Activated naive CD4-positive, alpha-beta T cell treated with anti-CD3 and anti-CD28 coated beads, Interleukin-2, amount 10 ng/mL, durations not matched to agents 7 days and 5 days (primary cell): ENCODE results near the gene ARHGEF28.

ENCODE experiments used
- CTCF ChIA-PET: fragments of 350-600 bp; sonication (Branson Sonifier 250); formaldehyde crosslinking; loops from one replicate; lab custom pipeline; 2021; ENCODE audit warnings: antibody characterized with exemption; lab: Charles Lee
- DNase-seq: peaks from one replicate; pipeline ENCODE4 v3.0.0-alpha.2; 2020
- H3K27ac Mint-ChIP-seq: one replicate; pipeline ENCODE4 v1.8.0; 2021; ENCODE audit warnings: mild to moderate bottlenecking, moderate library complexity, mixed read lengths
- H3K27me3 Mint-ChIP-seq: one replicate; pipeline ENCODE4 v1.8.0; 2021; ENCODE audit warnings: mild to moderate bottlenecking, mixed read lengths
- H3K36me3 Mint-ChIP-seq: one replicate; pipeline ENCODE4 v1.8.0; 2021; ENCODE audit warnings: mixed read lengths
- H3K4me1 Mint-ChIP-seq: one replicate; pipeline ENCODE4 v1.8.0; 2021; ENCODE audit warnings: mixed read lengths
- H3K4me3 Mint-ChIP-seq: one replicate; pipeline ENCODE4 v1.8.0; 2021; ENCODE audit warnings: mild to moderate bottlenecking, moderate library complexity, mixed read lengths
- H3K9me3 Mint-ChIP-seq: one replicate; pipeline ENCODE4 v1.8.0; 2021; ENCODE audit warnings: mixed read lengths

The ARHGEF28 gene

GRCh38 chr5:73763300-73764032 is 137.5 kb downstream of the ARHGEF28 start:
- Mint-ChIP-seq H3K27ac (no peak overlapping the region), H3K4me3 (no peak overlapping the region), H3K27me3 (no peaks in the 10 kb centered on the region), H3K4me1 (no peaks in the 10 kb centered on the region), H3K9me3 (peaks cover 9% of the 10 kb centered on the region), H3K36me3 (no peaks in the 10 kb centered on the region)
- CTCF ChIA-PET: no interaction called here
- DNase-seq: no peak

- Mint-ChIP-seq H3K27me3 (no peaks in the 10 kb centered on the region), H3K27ac (no peak overlapping the region), H3K4me1 (no peaks in the 10 kb centered on the region), H3K4me3 (no peak overlapping the region), H3K36me3 (no peaks in the 10 kb centered on the region), H3K9me3 (peaks cover 9% of the 10 kb centered on the region)
- DNase-seq: no peak
- CTCF ChIA-PET: no interaction called here
Measured at GRCh38 chr5:73764586-73764985, 138.6 kb downstream of the ARHGEF28 start.

GRCh38 chr5:73764996-73765395 is 139.0 kb downstream of the ARHGEF28 start:
- no peak for DNase-seq
- Mint-ChIP-seq H3K4me3 (no peak overlapping the region), H3K9me3 (peaks cover 9% of the 10 kb centered on the region), H3K4me1 (no peaks in the 10 kb centered on the region), H3K36me3 (no peaks in the 10 kb centered on the region), H3K27ac (no peak overlapping the region), H3K27me3 (no peaks in the 10 kb centered on the region)
- CTCF ChIA-PET: no interaction called here

GRCh38 chr5:73766902-73767301 is 140.9 kb downstream of the ARHGEF28 start:
- Mint-ChIP-seq H3K9me3 (peaks cover 9% of the 10 kb centered on the region), H3K27me3 (no peaks in the 10 kb centered on the region), H3K36me3 (no peaks in the 10 kb centered on the region), H3K27ac (no peak overlapping the region), H3K4me1 (peaks cover 2% of the 10 kb centered on the region), H3K4me3 (no peak overlapping the region)
- CTCF ChIA-PET: no interaction called here
- no peak for DNase-seq

- DNase-seq: no peak
- Mint-ChIP-seq H3K27ac (no peak overlapping the region), H3K4me1 (peaks cover 2% of the 10 kb centered on the region), H3K27me3 (no peaks in the 10 kb centered on the region), H3K4me3 (no peak overlapping the region), H3K9me3 (peaks cover 9% of the 10 kb centered on the region), H3K36me3 (no peaks in the 10 kb centered on the region)
- CTCF ChIA-PET: no interaction called here
Measured at GRCh38 chr5:73770172-73771025, 144.4 kb downstream of the ARHGEF28 start.

- no peaks in the 10 kb centered on the region for H3K36me3 Mint-ChIP-seq
- no peak for DNase-seq
- no peaks in the 10 kb centered on the region for H3K9me3 Mint-ChIP-seq
- CTCF ChIA-PET: no interaction called here
- peaks cover 2% of the 10 kb centered on the region for H3K4me1 Mint-ChIP-seq
- no peak overlapping the region for H3K4me3 Mint-ChIP-seq
- no peak overlapping the region for H3K27ac Mint-ChIP-seq
- no peaks in the 10 kb centered on the region for H3K27me3 Mint-ChIP-seq
Measured at GRCh38 chr5:73774924-73775323, 148.9 kb downstream of the ARHGEF28 start.

- H3K36me3 Mint-ChIP-seq: no peaks in the 10 kb centered on the region
- no peak overlapping the region for H3K27ac Mint-ChIP-seq
- DNase-seq: no peak
- no peaks in the 10 kb centered on the region for H3K9me3 Mint-ChIP-seq
- H3K27me3 Mint-ChIP-seq: no peaks in the 10 kb centered on the region
- CTCF ChIA-PET: no interaction called here
- H3K4me1 Mint-ChIP-seq: no peaks in the 10 kb centered on the region
- no peak overlapping the region for H3K4me3 Mint-ChIP-seq
Measured at GRCh38 chr5:73776405-73776804, 150.4 kb downstream of the ARHGEF28 start.

- Mint-ChIP-seq H3K9me3 (no peaks in the 10 kb centered on the region), H3K27ac (no peak overlapping the region), H3K27me3 (no peaks in the 10 kb centered on the region), H3K4me1 (no peaks in the 10 kb centered on the region), H3K4me3 (no peak overlapping the region), H3K36me3 (no peaks in the 10 kb centered on the region)
- DNase-seq: no peak
- CTCF ChIA-PET: no interaction called here
Measured at GRCh38 chr5:73777192-73777591, 151.2 kb downstream of the ARHGEF28 start.

GRCh38 chr5:73780302-73781080 is 154.5 kb downstream of the ARHGEF28 start:
- no peak overlapping the region for H3K4me3 Mint-ChIP-seq
- CTCF ChIA-PET: no interaction called here

GRCh38 chr5:73781107-73781768 is 155.2 kb downstream of the ARHGEF28 start:
- Mint-ChIP-seq H3K27me3 (peaks cover 4% of the 10 kb centered on the region), H3K9me3 (no peaks in the 10 kb centered on the region), H3K4me1 (no peaks in the 10 kb centered on the region), H3K4me3 (no peak overlapping the region), H3K36me3 (no peaks in the 10 kb centered on the region), H3K27ac (no peak overlapping the region)
- DNase-seq: no peak
- CTCF ChIA-PET: no interaction called here

More at GRCh38 chr5:73780302-73781080, 154.5 kb downstream of the ARHGEF28 start:
- H3K9me3 Mint-ChIP-seq: no peaks in the 10 kb centered on the region
- H3K27ac Mint-ChIP-seq: no peak overlapping the region
- no peaks in the 10 kb centered on the region for H3K4me1 Mint-ChIP-seq
- H3K36me3 Mint-ChIP-seq: no peaks in the 10 kb centered on the region
- DNase-seq: no peak
- H3K27me3 Mint-ChIP-seq: peaks cover 4% of the 10 kb centered on the region

- no peak for DNase-seq
- Mint-ChIP-seq H3K4me3 (no peak overlapping the region), H3K27me3 (peaks cover 4% of the 10 kb centered on the region), H3K36me3 (no peaks in the 10 kb centered on the region), H3K9me3 (no peaks in the 10 kb centered on the region), H3K27ac (no peak overlapping the region), H3K4me1 (no peaks in the 10 kb centered on the region)
- CTCF ChIA-PET: interaction anchor here (0.7 to 1.5 kb wide), 4 partner anchors 9 to 193 kb away, joined by 3 to 9 read pairs (median 4); no protein-coding TSS in a partner anchor
Measured at GRCh38 chr5:73783828-73784227, 157.8 kb downstream of the ARHGEF28 start.

- no peak for DNase-seq
- H3K4me1 Mint-ChIP-seq: no peaks in the 10 kb centered on the region
- H3K36me3 Mint-ChIP-seq: no peaks in the 10 kb centered on the region
- no peak overlapping the region for H3K27ac Mint-ChIP-seq
- CTCF ChIA-PET: no interaction called here
- no peak overlapping the region for H3K4me3 Mint-ChIP-seq
- no peaks in the 10 kb centered on the region for H3K9me3 Mint-ChIP-seq
- H3K27me3 Mint-ChIP-seq: peaks cover 7% of the 10 kb centered on the region
Measured at GRCh38 chr5:73786043-73786831, 160.2 kb downstream of the ARHGEF28 start.

- Mint-ChIP-seq H3K36me3 (no peaks in the 10 kb centered on the region), H3K4me1 (no peaks in the 10 kb centered on the region), H3K27me3 (peaks cover 3% of the 10 kb centered on the region), H3K4me3 (no peak overlapping the region), H3K9me3 (no peaks in the 10 kb centered on the region), H3K27ac (no peak overlapping the region)
- DNase-seq: no peak
- CTCF ChIA-PET: no interaction called here
Measured at GRCh38 chr5:73789851-73790281, 163.9 kb downstream of the ARHGEF28 start.
